ELF-1 (cell line): ENCODE results near the gene KIAA1328.

Source experiments
- DNase-seq: peaks from one replicate; pipeline ENCODE4 v3.0.0-alpha.2; 2016; ENCODE audit warnings: low read depth, low spot score

KIAA1328 gene

GRCh38 chr18:37218022-37218590, 389.2 kb downstream of the KIAA1328 start:
- peak; percentile 74 for DNase-seq

GRCh38 chr18:37219257-37219656, 390.3 kb downstream of the KIAA1328 start:
- DNase-seq: peak; percentile 59

- DNase-seq: no peak
Observed at GRCh38 chr18:37222354-37222998, 393.5 kb downstream of the KIAA1328 start.

GRCh38 chr18:37222999-37223378, 394.1 kb downstream of the KIAA1328 start:
- no peak for DNase-seq

- DNase-seq: no peak
Observed at GRCh38 chr18:37225279-37225678, 396.4 kb downstream of the KIAA1328 start.

- DNase-seq: no peak
Observed at GRCh38 chr18:37230768-37231167, 401.8 kb downstream of the KIAA1328 start.

GRCh38 chr18:37231251-37231650, 402.3 kb downstream of the KIAA1328 start:
- DNase-seq: no peak

GRCh38 chr18:37235583-37235982, 406.7 kb downstream of the KIAA1328 start:
- DNase-seq: no peak

- DNase-seq: no peak
Observed at GRCh38 chr18:37238282-37239108, 409.6 kb downstream of the KIAA1328 start.

- no peak for DNase-seq
Observed at GRCh38 chr18:37242091-37242490, 413.2 kb downstream of the KIAA1328 start.

- DNase-seq: no peak
Observed at GRCh38 chr18:37242826-37243560, 414.1 kb downstream of the KIAA1328 start.

- DNase-seq: no peak
Observed at GRCh38 chr18:37243741-37244140, 414.8 kb downstream of the KIAA1328 start.

- DNase-seq: no peak
Observed at GRCh38 chr18:37244618-37245017, 415.7 kb downstream of the KIAA1328 start.

GRCh38 chr18:37246779-37247340, 417.9 kb downstream of the KIAA1328 start:
- no peak for DNase-seq

GRCh38 chr18:37247497-37248161, 418.7 kb downstream of the KIAA1328 start:
- DNase-seq: no peak

GRCh38 chr18:37248281-37248680, 419.4 kb downstream of the KIAA1328 start:
- no peak for DNase-seq

- DNase-seq: no peak
Observed at GRCh38 chr18:37249171-37249886, 420.4 kb downstream of the KIAA1328 start.

GRCh38 chr18:37249895-37250618, 421.1 kb downstream of the KIAA1328 start:
- DNase-seq: peak; percentile 45

- no peak for DNase-seq
Observed at GRCh38 chr18:37251679-37252078, 422.8 kb downstream of the KIAA1328 start.

- no peak for DNase-seq
Observed at GRCh38 chr18:37252342-37252741, 423.4 kb downstream of the KIAA1328 start.
